SK-N-MC (cell line): ENCODE data around the gene CIROP.

Experiments used
- DNase-seq: peaks from one replicate; pipeline ENCODE4 v3.0.0-alpha.2; 2011; ENCODE audit warnings: low read depth, low spot score
- H3K27ac ChIP-seq: fragments of 200-600 bp; sonication (generic); 2 replicates; pipeline ENCODE4 v1.5.1; 2016; ENCODE audit warnings: mixed run types
- H3K36me3 ChIP-seq: fragments of 200-600 bp; sonication (generic); 2 replicates; pipeline ENCODE4 v1.6.1; 2017; ENCODE audit warnings: antibody characterized with exemption, low read length, mixed read lengths; ENCODE audit not compliant: insufficient read depth
- H3K4me3 ChIP-seq: fragments of 200-600 bp; sonication (generic); 2 replicates; pipeline ENCODE4 v1.5.1; 2016
- H3K9ac ChIP-seq: fragments of 200-600 bp; sonication (generic); 2 replicates; pipeline ENCODE4 v1.8.0; 2017; ENCODE audit warnings: mixed run types, mixed read lengths; ENCODE audit not compliant: insufficient read length
- H3K9me3 ChIP-seq: fragments of 200-600 bp; sonication (generic); 2 replicates; pipeline ENCODE4 v1.6.1; 2017; ENCODE audit warnings: low read depth, mild to moderate bottlenecking, antibody characterized with exemption, low read length, moderate library complexity, mixed read lengths
- EZH2 ChIP-seq: fragments of 200-600 bp; sonication (generic); IDR thresholded peaks from one replicate; pipeline ENCODE4 v1.6.1; 2017; ENCODE audit warnings: antibody characterized with exemption
- FOXP2 ChIP-seq: optimal IDR thresholded peaks from 2 replicates; pipeline ENCODE3; 2011; ENCODE audit warnings: mild to moderate bottlenecking, moderate library complexity; ENCODE audit not compliant: insufficient read depth; ENCODE audit errors: extremely low read length, control extremely low read depth
- POLR2AphosphoS5 ChIP-seq: IDR thresholded peaks from 2 replicates; pipeline ENCODE4 v1.6.1; 2012; ENCODE audit warnings: mild to moderate bottlenecking, low read depth, low read length, borderline replicate concordance

CIROP gene

DNA sequence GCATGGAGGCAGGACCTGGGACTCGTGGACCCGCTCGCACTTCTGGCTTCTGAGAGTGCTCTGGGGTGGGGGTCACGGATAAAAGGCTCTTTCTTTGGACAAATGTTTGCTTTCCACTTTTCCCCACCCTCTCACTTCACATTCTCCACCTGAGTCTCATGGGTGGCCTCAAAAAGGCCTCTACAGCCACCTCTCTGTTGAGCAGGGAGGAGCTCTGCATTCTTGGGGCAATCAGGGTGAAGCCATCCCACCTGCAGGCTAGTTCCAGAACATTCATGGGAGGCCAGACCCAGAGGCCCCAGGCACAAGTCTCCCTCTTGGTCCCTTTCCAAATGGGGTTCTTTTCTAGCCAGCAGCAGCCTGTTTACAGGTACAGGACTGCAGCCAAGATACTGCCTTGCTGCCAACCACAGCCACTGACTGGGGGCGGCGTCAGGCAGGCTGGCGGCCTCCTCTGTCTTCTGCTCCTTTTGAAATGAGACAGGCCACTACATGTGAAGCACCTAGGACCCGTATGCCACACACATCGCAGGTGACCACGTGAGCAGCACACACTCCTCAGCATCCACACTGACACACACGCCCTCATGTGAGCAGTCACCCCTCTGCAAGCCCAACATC is 32.5 kb upstream of the CIROP start:
- H3K27ac ChIP-seq: no peak overlapping the region

DNA sequence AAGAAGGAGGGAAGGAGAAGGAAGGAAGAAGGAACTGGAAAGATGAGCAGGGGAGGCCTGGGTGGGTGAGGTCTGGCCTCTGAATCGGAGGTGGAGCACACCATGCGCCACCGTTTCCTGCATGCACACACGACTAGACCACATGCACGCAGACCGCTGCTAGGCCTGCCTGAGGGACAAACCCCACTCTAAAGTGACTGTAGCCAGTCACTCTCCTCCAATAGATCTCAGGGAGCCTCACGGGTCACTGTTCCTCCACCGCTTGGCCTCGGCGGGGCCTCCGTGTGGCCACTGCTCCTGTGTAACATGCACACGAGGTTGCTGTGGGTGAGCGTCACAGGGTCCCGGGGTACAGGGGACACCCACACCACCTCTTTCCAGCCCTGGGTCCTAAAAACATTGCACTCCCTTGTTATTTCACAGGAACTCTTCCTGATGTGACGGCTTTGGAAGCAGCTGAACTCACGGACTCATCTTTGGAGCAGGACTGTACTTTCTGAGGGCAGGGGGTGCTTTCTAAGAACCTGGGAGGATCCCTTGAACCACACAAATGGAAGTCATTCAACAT is 31.9 kb upstream of the CIROP start:
- DNase-seq: no peak
- no peak overlapping the region for H3K9ac ChIP-seq
- no peak overlapping the region for H3K4me3 ChIP-seq
- no peak overlapping the region for H3K27ac ChIP-seq
- H3K36me3 ChIP-seq: peaks cover 48% of the 10 kb centered on the region
- H3K9me3 ChIP-seq: no peaks in the 10 kb centered on the region
- TF ChIP-seq EZH2: no peak
- no peak for TF ChIP-seq POLR2AphosphoS5
- TF ChIP-seq FOXP2: no peak

More for the DNA sequence above, 32.5 kb upstream of the CIROP start:
- Histone ChIP-seq H3K36me3 (peaks cover 48% of the 10 kb centered on the region), H3K9ac (no peak overlapping the region), H3K4me3 (no peak overlapping the region), H3K9me3 (no peaks in the 10 kb centered on the region)
- TF ChIP-seq POLR2AphosphoS5: no peak
- TF ChIP-seq FOXP2: no peak
- TF ChIP-seq EZH2: no peak
- no peak for DNase-seq

DNA sequence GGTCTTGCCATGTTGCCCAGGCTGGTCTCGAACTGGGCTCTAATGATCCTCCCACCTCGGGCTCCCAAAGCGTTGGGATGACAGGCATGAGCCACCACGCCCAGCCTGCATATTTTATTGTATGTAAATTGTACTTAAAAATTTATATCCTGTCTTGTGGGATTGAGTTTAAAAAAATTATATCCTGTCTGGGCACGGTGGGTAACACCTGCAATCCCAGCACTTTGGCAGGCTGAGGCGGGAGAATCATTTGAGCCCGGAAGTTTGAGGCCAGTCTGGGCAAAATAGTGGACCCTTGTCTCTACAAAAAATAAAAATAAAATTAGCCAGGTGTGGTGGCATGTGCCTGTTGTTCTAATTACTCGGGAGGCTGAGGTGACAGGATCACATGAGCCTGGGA is 28.2 kb upstream of the CIROP start:
- no peak overlapping the region for H3K9ac ChIP-seq
- no peak overlapping the region for H3K4me3 ChIP-seq
- no peak for TF ChIP-seq FOXP2
- no peak for TF ChIP-seq POLR2AphosphoS5
- no peak for TF ChIP-seq EZH2
- H3K36me3 ChIP-seq: peaks cover 46% of the 10 kb centered on the region
- H3K9me3 ChIP-seq: no peaks in the 10 kb centered on the region
- no peak for DNase-seq
- no peak overlapping the region for H3K27ac ChIP-seq

DNA sequence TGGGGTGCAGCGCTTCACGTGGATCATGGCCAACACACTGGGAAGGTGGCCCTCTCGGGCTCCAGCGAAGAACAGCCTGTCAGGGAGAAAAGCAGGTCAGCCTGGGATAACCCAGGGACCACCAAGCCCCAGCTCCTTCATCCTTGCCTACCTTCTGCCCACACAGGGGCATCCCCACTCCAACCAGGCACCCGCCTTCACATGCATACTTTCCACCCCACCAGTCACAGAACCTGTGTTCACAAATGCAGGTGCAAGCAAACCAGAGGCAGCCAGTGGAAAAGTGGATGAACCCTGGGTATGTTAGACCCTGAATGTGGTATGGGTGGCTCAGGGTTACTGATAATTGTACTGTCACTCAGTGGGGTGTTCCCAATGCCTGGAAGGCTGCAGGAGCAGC is 26.7 kb upstream of the CIROP start:
- Histone ChIP-seq H3K36me3 (peaks cover 35% of the 10 kb centered on the region), H3K9ac (no peak overlapping the region), H3K9me3 (no peaks in the 10 kb centered on the region), H3K4me3 (no peak overlapping the region), H3K27ac (no peak overlapping the region)
- no peak for TF ChIP-seq EZH2
- no peak for TF ChIP-seq FOXP2
- TF ChIP-seq POLR2AphosphoS5: no peak
- DNase-seq: no peak

DNA sequence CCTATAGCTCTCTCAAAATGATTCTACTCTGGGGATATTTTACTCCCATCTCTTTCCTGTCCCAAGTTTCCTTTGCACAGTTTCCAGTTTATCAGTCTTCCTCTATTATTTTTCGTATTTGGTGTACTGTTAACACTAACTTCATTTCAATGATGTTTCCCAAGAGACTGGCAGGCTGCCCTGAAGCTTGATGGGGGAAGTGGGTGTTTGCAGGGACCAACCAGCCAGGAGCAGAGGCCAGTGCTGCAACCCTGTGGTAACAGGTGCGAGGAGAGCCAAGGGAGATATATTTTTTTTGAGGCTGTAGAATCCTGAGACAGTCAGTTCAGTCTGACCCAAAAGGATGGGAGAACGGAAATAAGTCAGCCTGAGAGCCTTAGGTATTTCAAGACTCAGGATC is 26.1 kb upstream of the CIROP start:
- no peak for DNase-seq
- Histone ChIP-seq H3K27ac (no peak overlapping the region), H3K9ac (no peak overlapping the region), H3K4me3 (no peak overlapping the region), H3K36me3 (peaks cover 29% of the 10 kb centered on the region), H3K9me3 (no peaks in the 10 kb centered on the region)
- no peak for TF ChIP-seq EZH2
- TF ChIP-seq FOXP2: no peak
- TF ChIP-seq POLR2AphosphoS5: no peak

DNA sequence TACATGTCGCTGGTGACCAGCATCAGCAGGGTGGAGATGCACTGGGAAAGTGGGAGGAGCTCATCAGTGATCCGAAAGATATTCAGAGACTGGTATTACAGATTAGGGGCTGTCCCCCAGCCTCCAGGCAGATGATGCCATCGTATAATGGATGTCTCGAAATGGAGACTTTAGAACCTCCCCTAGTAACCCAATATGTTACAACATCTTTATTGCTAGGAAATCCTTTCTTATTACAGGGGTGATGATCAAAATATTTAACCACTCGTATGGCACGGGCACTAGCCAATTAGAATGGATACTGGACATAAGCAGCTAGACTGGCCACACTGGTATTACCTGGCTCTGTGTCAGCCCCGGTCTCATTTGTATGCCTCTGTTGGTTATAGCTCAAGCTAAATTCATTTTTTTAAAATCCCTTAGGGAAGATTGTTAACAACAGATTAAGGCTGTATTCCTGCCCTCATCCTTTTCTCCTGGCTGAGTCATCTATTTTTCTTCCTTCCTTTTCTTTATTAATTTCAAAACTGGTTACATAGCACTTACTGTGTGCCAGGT is 25.0 kb upstream of the CIROP start:
- Histone ChIP-seq H3K27ac (no peak overlapping the region), H3K9ac (no peak overlapping the region)

DNA sequence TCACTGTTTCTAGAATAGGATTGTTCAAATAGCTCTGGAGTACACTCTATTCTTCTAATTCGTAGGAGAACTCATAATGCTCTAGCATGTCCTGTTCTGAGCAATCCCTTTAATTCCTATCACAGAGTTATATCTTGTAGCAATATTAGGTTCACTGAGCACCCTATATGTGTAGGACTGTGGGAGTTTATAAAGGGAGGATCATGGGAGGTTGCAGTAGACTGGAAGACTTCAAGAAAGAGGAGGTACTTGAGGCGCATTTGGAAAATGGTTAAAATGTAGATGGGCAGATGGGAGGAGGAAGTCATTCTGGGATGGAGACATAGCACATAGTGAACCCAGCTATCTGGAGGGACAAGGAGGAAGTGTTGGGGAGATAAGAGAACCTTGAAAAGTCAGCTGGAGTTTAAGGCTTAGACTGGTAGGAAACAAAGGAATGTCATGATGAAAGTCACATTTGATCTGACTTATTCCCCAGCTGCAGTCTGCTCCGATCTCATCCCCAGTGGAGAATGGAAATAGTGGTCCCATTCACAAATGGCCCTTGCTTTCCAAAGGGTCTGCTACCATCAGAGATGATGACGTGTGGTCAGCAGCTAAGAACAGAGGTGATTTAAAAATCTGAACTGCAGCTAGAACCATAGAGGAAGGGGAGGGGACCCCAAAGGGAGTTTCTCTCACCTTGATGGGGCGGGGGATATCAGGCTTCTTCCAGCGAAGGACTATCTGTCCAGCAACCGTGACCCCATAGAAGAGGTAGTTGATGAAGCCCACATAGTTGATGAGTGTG is 24.4 kb upstream of the CIROP start:
- Histone ChIP-seq H3K9ac (no peak overlapping the region), H3K9me3 (no peaks in the 10 kb centered on the region), H3K36me3 (peaks cover 29% of the 10 kb centered on the region), H3K27ac (no peak overlapping the region), H3K4me3 (no peak overlapping the region)
- DNase-seq: no peak
- TF ChIP-seq EZH2: no peak
- TF ChIP-seq FOXP2: no peak
- no peak for TF ChIP-seq POLR2AphosphoS5

More for the DNA sequence above, 25.0 kb upstream of the CIROP start:
- TF ChIP-seq FOXP2 (no peak), POLR2AphosphoS5 (no peak), EZH2 (no peak)
- Histone ChIP-seq H3K4me3 (no peak overlapping the region), H3K9me3 (no peaks in the 10 kb centered on the region), H3K36me3 (peaks cover 29% of the 10 kb centered on the region)
- DNase-seq: no peak

DNA sequence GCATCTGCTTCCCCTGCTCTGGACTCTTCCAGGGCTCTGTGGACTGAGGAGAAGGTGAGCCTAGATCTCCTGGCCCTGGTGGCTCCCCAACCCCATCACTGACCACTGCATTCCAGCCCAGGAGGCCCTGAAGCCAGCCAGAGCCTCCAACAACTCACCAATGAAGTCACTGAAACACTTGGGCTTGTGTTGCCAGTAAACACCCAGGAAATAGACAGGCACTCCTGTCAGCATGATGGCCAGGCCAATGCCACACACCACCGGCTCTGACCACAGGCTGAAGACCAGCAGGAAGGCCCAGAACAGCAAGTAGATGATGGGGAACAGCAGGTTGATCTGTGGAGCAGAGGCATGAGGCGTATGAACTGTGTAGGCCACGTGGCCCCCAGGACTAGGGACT is 23.1 kb upstream of the CIROP start:
- TF ChIP-seq POLR2AphosphoS5 (no peak), FOXP2 (no peak), EZH2 (no peak)
- Histone ChIP-seq H3K9me3 (no peaks in the 10 kb centered on the region), H3K36me3 (peaks cover 29% of the 10 kb centered on the region), H3K9ac (no peak overlapping the region), H3K4me3 (no peak overlapping the region), H3K27ac (no peak overlapping the region)
- no peak for DNase-seq
